ENCODE results near the gene EYS. TPM values are rescaled to one million over a fixed set of nuclear protein-coding genes. Genes with fewer than 3 reads are reported as not detected.
"Not testable (repeated sequence)": the region's sequence is repeated elsewhere in the genome, so short reads cannot be mapped to it uniquely, and the experiment has no call there.

The EYS gene
- total and polyA plus RNA-seq, 4 donors, result not detected

DNA sequence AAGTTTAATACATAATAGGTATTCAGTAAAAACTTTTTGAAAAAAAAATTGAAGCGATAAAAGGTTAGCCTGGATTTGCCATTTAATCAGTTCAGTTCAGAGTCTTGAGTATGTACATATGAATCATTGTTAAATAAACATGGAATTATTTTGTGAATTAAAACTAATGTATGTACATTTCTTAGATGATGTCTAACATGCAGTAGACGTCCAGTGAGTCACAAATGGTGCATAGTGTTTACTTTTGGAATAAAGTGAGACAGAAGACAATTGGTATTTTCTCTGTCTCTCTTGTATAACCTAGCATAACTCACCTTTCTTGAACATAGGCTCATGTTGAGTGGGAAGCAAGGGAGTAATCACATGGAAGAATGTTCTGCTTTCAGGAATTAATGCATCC, 83.5 kb downstream of the EYS start:
- Histone ChIP-seq H3K27ac (ENCODE audit: low read depth in 1 of 2, low read length in 2 of 2) (no peak overlapping the region), H3K27me3 (ENCODE audit: control insufficient read depth in 1 of 2, insufficient read depth in 2 of 2, low read length in 1 of 2) (no peaks in the 10 kb centered on the region), H3K4me1 (ENCODE audit: control insufficient read depth in 1 of 2, insufficient read depth in 2 of 2, low read length in 2 of 2) (no peaks in the 10 kb centered on the region), H3K4me3 (ENCODE audit: low read length in 2 of 2) (no peak overlapping the region), H3K36me3 (ENCODE audit: control insufficient read depth in 1 of 2, insufficient read depth in 2 of 2, low read length in 1 of 2) (no peaks in the 10 kb centered on the region), H3K9me3 (ENCODE audit: control insufficient read depth, low read length) (no peaks in the 10 kb centered on the region)
- ATAC-seq (ENCODE audit: low FRiP score) (no peak), DNase-seq (no peak)
- intact Hi-C loops (cut with DNase I), result no loop called here
- WGBS, 2 donors, result 48 to 54% methylated on average over 2 of the region's 2 CpGs

GRCh38 chr6:65610746-65611145, 96.3 kb downstream of the EYS start:
- H3K27me3 ChIP-seq (ENCODE audit: control insufficient read depth in 1 of 2, insufficient read depth in 2 of 2, low read length in 1 of 2), result no peaks in the 10 kb centered on the region
- intact Hi-C loops (cut with DNase I), result no loop called here
- H3K36me3 ChIP-seq (ENCODE audit: control insufficient read depth in 1 of 2, insufficient read depth in 2 of 2, low read length in 1 of 2), result no peaks in the 10 kb centered on the region
- no peak overlapping the region for H3K27ac ChIP-seq (ENCODE audit: low read depth in 1 of 2, low read length in 2 of 2)
- no peaks in the 10 kb centered on the region for H3K9me3 ChIP-seq (ENCODE audit: control insufficient read depth, low read length)
- DNase-seq, result no peak
- H3K4me3 ChIP-seq (ENCODE audit: low read length in 2 of 2), result no peak overlapping the region
- no peaks in the 10 kb centered on the region for H3K4me1 ChIP-seq (ENCODE audit: control insufficient read depth in 1 of 2, insufficient read depth in 2 of 2, low read length in 2 of 2)
- WGBS, 2 donors, result 83 to 86% methylated on average over 2 of the region's 2 CpGs
- ATAC-seq (ENCODE audit: low FRiP score), result no peak

DNA sequence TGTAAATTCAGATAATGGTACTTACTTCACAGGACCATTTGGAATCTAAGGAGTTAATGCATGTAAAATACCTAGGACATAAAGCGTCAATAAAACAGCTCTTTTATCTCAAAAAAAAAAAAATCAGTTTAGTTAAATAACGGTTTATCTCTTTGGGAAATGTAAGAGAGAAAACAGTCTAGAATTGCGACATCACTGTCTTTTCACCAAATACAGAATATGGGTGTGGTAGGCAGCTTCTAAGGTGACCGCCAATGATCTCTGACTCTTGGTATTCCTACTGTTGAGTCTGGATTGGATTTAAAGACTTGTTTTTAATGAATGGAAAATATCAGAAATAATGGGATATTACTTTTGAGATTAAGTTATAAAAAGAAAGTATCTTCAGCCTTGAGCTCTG, 111.5 kb downstream of the EYS start:
- H3K36me3 ChIP-seq (ENCODE audit: control insufficient read depth in 1 of 2, insufficient read depth in 2 of 2, low read length in 1 of 2), result no peaks in the 10 kb centered on the region
- H3K9me3 ChIP-seq (ENCODE audit: control insufficient read depth, low read length), result no peaks in the 10 kb centered on the region
- ATAC-seq (ENCODE audit: low FRiP score), result no peak
- intact Hi-C loops (cut with DNase I), result no loop called here
- 82 to 89% methylated on average over 4 of the region's 4 CpGs for WGBS, 2 donors
- no peak overlapping the region for H3K27ac ChIP-seq (ENCODE audit: low read depth in 1 of 2, low read length in 2 of 2)
- no peaks in the 10 kb centered on the region for H3K27me3 ChIP-seq (ENCODE audit: control insufficient read depth in 1 of 2, insufficient read depth in 2 of 2, low read length in 1 of 2)
- no peak overlapping the region for H3K4me3 ChIP-seq (ENCODE audit: low read length in 2 of 2)
- DNase-seq, result no peak
- H3K4me1 ChIP-seq (ENCODE audit: control insufficient read depth in 1 of 2, insufficient read depth in 2 of 2, low read length in 2 of 2), result no peaks in the 10 kb centered on the region

GRCh38 chr6:65570340-65570739, 136.7 kb downstream of the EYS start:
- no peak for ATAC-seq (ENCODE audit: low FRiP score)
- Histone ChIP-seq H3K27me3 (ENCODE audit: control insufficient read depth in 1 of 2, insufficient read depth in 2 of 2, low read length in 1 of 2) (no peaks in the 10 kb centered on the region), H3K36me3 (ENCODE audit: control insufficient read depth in 1 of 2, insufficient read depth in 2 of 2, low read length in 1 of 2) (no peaks in the 10 kb centered on the region), H3K9me3 (ENCODE audit: control insufficient read depth, low read length) (no peaks in the 10 kb centered on the region), H3K27ac (ENCODE audit: low read depth in 1 of 2, low read length in 2 of 2) (no peak overlapping the region), H3K4me3 (ENCODE audit: low read length in 2 of 2) (no peak overlapping the region), H3K4me1 (ENCODE audit: control insufficient read depth in 1 of 2, insufficient read depth in 2 of 2, low read length in 2 of 2) (no peaks in the 10 kb centered on the region)
- intact Hi-C loops (cut with DNase I), result no loop called here
- no peak for DNase-seq
- 7 to 11% methylated on average over 1 of the region's 1 CpG for WGBS, 2 donors

DNA sequence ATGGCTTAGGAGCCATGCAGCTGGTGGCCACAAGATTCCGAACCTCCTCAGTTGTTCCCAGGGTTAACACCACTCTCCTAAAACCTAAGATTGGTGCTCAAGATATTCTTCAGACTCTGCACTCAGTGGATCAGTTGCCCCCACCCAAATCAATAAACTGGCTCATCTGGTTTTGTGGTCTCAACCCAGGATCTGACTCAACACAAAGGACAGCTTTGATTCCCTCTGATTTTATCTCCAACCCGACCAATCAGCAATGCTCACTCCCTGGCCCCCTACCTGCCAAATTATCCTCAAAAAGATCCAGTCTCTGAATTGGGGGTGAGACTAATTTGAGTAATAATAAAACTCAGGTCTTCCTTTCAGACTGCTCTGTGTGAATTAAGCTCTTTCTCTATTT, 137.5 kb downstream of the EYS start:
- WGBS, 2 donors, result 72 to 75% methylated on average over 2 of the region's 2 CpGs
- Histone ChIP-seq H3K27me3 (ENCODE audit: control insufficient read depth in 1 of 2, insufficient read depth in 2 of 2, low read length in 1 of 2) (no peaks in the 10 kb centered on the region), H3K4me3 (ENCODE audit: low read length in 2 of 2) (no peak overlapping the region), H3K27ac (ENCODE audit: low read depth in 1 of 2, low read length in 2 of 2) (no peak overlapping the region), H3K36me3 (ENCODE audit: control insufficient read depth in 1 of 2, insufficient read depth in 2 of 2, low read length in 1 of 2) (no peaks in the 10 kb centered on the region), H3K4me1 (ENCODE audit: control insufficient read depth in 1 of 2, insufficient read depth in 2 of 2, low read length in 2 of 2) (no peaks in the 10 kb centered on the region), H3K9me3 (ENCODE audit: control insufficient read depth, low read length) (no peaks in the 10 kb centered on the region)
- intact Hi-C loops (cut with DNase I), result no loop called here
- ATAC-seq (ENCODE audit: low FRiP score) (no peak), DNase-seq (no peak)

DNA sequence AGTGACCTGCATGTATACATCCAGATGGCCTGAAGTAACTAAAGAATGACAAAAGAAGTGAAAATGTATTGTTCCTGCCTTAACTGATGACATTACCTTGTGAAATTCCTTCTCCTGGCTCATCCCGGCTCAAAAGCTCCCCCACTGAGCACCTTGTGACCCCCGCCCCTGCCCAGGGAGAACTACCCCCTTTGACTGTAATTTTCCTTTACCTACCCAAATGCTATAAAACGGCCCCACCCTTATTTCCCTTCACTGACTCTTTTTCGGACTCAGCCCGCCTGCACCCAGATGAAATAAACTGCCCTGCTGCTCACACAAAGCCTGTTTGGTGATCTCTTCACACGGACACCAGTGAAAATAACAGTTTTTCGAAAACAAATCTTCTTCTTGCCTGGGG, 138.0 kb downstream of the EYS start:
- intact Hi-C loops (cut with DNase I); H3K36me3 ChIP-seq (ENCODE audit: control insufficient read depth in 1 of 2, insufficient read depth in 2 of 2, low read length in 1 of 2); H3K27me3 ChIP-seq (ENCODE audit: control insufficient read depth in 1 of 2, insufficient read depth in 2 of 2, low read length in 1 of 2); ATAC-seq (ENCODE audit: low FRiP score); H3K27ac ChIP-seq (ENCODE audit: low read depth in 1 of 2, low read length in 2 of 2); DNase-seq; H3K9me3 ChIP-seq (ENCODE audit: control insufficient read depth, low read length); H3K4me1 ChIP-seq (ENCODE audit: control insufficient read depth in 1 of 2, insufficient read depth in 2 of 2, low read length in 2 of 2); H3K4me3 ChIP-seq (ENCODE audit: low read length in 2 of 2): not testable (repeated sequence)
- 62 to 66% methylated on average over 7 of the region's 7 CpGs for WGBS, 2 donors

- intact Hi-C loops (cut with DNase I), result no loop called here
- no peak overlapping the region for H3K4me3 ChIP-seq (ENCODE audit: low read length in 2 of 2)
These were observed 140.9 kb downstream of the EYS start for GRCh38 chr6:65566117-65566516.

GRCh38 chr6:65558071-65558470, 149.0 kb downstream of the EYS start:
- no peaks in the 10 kb centered on the region for H3K4me1 ChIP-seq (ENCODE audit: control insufficient read depth in 1 of 2, insufficient read depth in 2 of 2, low read length in 2 of 2)
- H3K9me3 ChIP-seq (ENCODE audit: control insufficient read depth, low read length), result no peaks in the 10 kb centered on the region
- ATAC-seq (ENCODE audit: low FRiP score) (peak; percentile 36), DNase-seq (no peak)
- no peak overlapping the region for H3K4me3 ChIP-seq (ENCODE audit: low read length in 2 of 2)
- H3K27ac ChIP-seq (ENCODE audit: low read depth in 1 of 2, low read length in 2 of 2), result no peak overlapping the region
- no peaks in the 10 kb centered on the region for H3K27me3 ChIP-seq (ENCODE audit: control insufficient read depth in 1 of 2, insufficient read depth in 2 of 2, low read length in 1 of 2)
- no peaks in the 10 kb centered on the region for H3K36me3 ChIP-seq (ENCODE audit: control insufficient read depth in 1 of 2, insufficient read depth in 2 of 2, low read length in 1 of 2)
- WGBS, 2 donors, result 88 to 98% methylated on average over 4 to 6 of the region's 6 CpGs
- intact Hi-C loops (cut with DNase I), result no loop called here

More at GRCh38 chr6:65566117-65566516, 140.9 kb downstream of the EYS start:
- no peaks in the 10 kb centered on the region for H3K9me3 ChIP-seq (ENCODE audit: control insufficient read depth, low read length)
- no peak overlapping the region for H3K27ac ChIP-seq (ENCODE audit: low read depth in 1 of 2, low read length in 2 of 2)
- no peak for DNase-seq
- H3K27me3 ChIP-seq (ENCODE audit: control insufficient read depth in 1 of 2, insufficient read depth in 2 of 2, low read length in 1 of 2), result no peaks in the 10 kb centered on the region
- H3K36me3 ChIP-seq (ENCODE audit: control insufficient read depth in 1 of 2, insufficient read depth in 2 of 2, low read length in 1 of 2), result no peaks in the 10 kb centered on the region
- no peak for ATAC-seq (ENCODE audit: low FRiP score)
- WGBS, 2 donors, result 57 to 92% methylated on average over 3 of the region's 3 CpGs
- no peaks in the 10 kb centered on the region for H3K4me1 ChIP-seq (ENCODE audit: control insufficient read depth in 1 of 2, insufficient read depth in 2 of 2, low read length in 2 of 2)

GRCh38 chr6:65557224-65557623, 149.8 kb downstream of the EYS start:
- 87 to 96% methylated on average over 6 of the region's 6 CpGs for WGBS, 2 donors
- H3K36me3 ChIP-seq (ENCODE audit: control insufficient read depth in 1 of 2, insufficient read depth in 2 of 2, low read length in 1 of 2), result no peaks in the 10 kb centered on the region
- H3K4me3 ChIP-seq (ENCODE audit: low read length in 2 of 2), result no peak overlapping the region
- no peaks in the 10 kb centered on the region for H3K27me3 ChIP-seq (ENCODE audit: control insufficient read depth in 1 of 2, insufficient read depth in 2 of 2, low read length in 1 of 2)
- intact Hi-C loops (cut with DNase I), result no loop called here
- H3K9me3 ChIP-seq (ENCODE audit: control insufficient read depth, low read length), result no peaks in the 10 kb centered on the region
- no peaks in the 10 kb centered on the region for H3K4me1 ChIP-seq (ENCODE audit: control insufficient read depth in 1 of 2, insufficient read depth in 2 of 2, low read length in 2 of 2)
- H3K27ac ChIP-seq (ENCODE audit: low read depth in 1 of 2, low read length in 2 of 2), result no peak overlapping the region
- ATAC-seq (ENCODE audit: low FRiP score), result no peak
- no peak for DNase-seq
